ENCODE results near the gene GRK1.

DNA sequence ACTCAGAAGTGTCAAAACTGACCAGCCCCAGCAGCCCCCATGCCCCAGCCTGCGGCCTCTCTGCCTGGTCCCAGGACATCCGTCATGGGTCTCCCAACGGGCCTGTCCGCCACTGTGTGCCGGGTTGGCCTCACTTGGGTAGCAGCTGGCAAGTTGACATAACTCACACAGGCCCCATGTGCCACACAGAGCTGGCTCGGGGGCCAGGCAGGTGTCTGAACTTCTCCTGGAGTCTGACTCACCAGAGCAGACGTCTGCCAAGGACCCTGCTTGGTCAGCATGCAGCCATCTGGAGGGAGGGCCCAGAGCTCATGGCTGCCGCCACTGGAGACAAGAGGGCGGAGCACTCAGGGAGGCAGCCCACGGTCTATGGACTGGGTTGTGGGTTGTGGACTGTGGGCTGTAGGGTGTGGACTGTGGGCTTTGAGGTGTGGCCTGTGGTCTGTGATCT lies 60.0 kb downstream of the GRK1 start:
- TF ChIP-seq, protein P1, sequence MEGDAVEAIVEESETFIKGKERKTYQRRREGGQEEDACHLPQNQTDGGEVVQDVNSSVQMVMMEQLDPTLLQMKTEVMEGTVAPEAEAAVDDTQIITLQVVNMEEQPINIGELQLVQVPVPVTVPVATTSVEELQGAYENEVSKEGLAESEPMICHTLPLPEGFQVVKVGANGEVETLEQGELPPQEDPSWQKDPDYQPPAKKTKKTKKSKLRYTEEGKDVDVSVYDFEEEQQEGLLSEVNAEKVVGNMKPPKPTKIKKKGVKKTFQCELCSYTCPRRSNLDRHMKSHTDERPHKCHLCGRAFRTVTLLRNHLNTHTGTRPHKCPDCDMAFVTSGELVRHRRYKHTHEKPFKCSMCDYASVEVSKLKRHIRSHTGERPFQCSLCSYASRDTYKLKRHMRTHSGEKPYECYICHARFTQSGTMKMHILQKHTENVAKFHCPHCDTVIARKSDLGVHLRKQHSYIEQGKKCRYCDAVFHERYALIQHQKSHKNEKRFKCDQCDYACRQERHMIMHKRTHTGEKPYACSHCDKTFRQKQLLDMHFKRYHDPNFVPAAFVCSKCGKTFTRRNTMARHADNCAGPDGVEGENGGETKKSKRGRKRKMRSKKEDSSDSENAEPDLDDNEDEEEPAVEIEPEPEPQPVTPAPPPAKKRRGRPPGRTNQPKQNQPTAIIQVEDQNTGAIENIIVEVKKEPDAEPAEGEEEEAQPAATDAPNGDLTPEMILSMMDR (conservative IDR thresholded peaks at IDR 0.05; ENCODE audit: low read depth, low read length) = no peak
- no peak for TF ChIP-seq MAFK (IDR thresholded peaks at IDR 0.05; ENCODE audit: low read depth, low read length)
- no peak for TF ChIP-seq BHLHE40 (IDR thresholded peaks at IDR 0.05; ENCODE audit: low read depth, low read length)
- TF ChIP-seq, protein P2, sequence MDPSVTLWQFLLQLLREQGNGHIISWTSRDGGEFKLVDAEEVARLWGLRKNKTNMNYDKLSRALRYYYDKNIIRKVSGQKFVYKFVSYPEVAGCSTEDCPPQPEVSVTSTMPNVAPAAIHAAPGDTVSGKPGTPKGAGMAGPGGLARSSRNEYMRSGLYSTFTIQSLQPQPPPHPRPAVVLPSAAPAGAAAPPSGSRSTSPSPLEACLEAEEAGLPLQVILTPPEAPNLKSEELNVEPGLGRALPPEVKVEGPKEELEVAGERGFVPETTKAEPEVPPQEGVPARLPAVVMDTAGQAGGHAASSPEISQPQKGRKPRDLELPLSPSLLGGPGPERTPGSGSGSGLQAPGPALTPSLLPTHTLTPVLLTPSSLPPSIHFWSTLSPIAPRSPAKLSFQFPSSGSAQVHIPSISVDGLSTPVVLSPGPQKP (IDR thresholded peaks at IDR 0.05; ENCODE audit: borderline replicate concordance, low read depth, low read length) = no peak
- TF ChIP-seq POLR2A (IDR thresholded peaks at IDR 0.05; ENCODE audit: low read depth, low read length) = no peak
- no peak for TF ChIP-seq RAD21 (IDR thresholded peaks at IDR 0.05; ENCODE audit: low read length)
- TF ChIP-seq RFX5 (IDR thresholded peaks at IDR 0.05; ENCODE audit: low read depth, low read length) = no peak
- no peak for TF ChIP-seq CEBPB (IDR thresholded peaks at IDR 0.05; ENCODE audit: low read depth, low read length)
- TF ChIP-seq, protein P3, sequence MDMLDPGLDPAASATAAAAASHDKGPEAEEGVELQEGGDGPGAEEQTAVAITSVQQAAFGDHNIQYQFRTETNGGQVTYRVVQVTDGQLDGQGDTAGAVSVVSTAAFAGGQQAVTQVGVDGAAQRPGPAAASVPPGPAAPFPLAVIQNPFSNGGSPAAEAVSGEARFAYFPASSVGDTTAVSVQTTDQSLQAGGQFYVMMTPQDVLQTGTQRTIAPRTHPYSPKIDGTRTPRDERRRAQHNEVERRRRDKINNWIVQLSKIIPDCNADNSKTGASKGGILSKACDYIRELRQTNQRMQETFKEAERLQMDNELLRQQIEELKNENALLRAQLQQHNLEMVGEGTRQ (IDR thresholded peaks at IDR 0.05; ENCODE audit: low read depth, low read length) = no peak
- no peak for TF ChIP-seq MXI1 (IDR thresholded peaks at IDR 0.05; ENCODE audit: borderline replicate concordance, low read depth, low read length)
- no peak for TF ChIP-seq SMC3 (IDR thresholded peaks at IDR 0.05; ENCODE audit: low read depth, low read length)

All from IMR-90 (cell line).